ENCODE results near the gene CCNJL.

CCNJL gene

DNA sequence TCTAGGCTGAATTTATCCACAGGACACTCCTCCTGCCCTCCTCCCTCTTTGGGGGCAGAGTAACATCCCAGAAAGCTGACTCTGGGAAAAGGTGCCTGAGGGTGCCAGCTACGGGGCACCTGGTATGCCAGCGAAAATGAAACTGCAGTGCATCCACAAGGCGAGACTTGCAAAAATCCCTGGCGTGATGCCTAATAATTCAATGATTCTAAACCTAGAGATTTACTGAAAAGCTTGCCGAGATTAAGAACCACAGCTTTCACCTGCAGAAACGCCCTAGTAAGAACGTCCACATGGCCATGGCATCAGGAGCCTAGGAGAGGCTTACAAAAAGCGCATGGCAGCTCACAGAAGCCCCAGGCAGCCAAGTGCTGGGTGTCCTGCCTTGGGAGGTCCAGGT lies 20.9 kb downstream of the CCNJL start:
- no peak for DNase-seq
- Histone ChIP-seq H3K4me3 (ENCODE audit: low read depth, low read length) (no peak overlapping the region), H3K36me3 (no peaks in the 10 kb centered on the region), H3K4me1 (peaks cover 18% of the 10 kb centered on the region), H3K27me3 (no peaks in the 10 kb centered on the region), H3K9me3 (no peaks in the 10 kb centered on the region)
- TF ChIP-seq CTCF (IDR thresholded peaks at IDR 0.05; ENCODE audit: low read depth, low read length), result no peak

DNA sequence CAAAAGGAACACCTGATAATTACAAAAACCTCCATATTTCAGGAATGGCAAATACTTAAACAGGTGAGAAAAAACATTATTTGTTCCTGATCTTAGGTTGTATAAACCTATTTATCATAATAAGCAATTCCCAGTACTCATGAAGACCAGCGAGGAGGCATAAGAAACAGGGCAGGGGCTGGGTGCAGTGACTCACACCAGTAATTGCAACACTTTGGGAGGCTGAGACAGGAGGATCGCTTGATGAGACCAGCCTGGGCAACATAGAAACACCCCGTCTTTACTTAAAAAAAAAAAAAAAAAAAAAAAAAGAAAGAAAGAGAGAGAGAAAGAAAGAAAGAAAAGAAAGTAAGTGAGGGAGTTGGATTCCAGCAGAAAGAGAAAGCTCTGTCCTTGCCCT lies 21.6 kb downstream of the CCNJL start:
- Histone ChIP-seq H3K27me3 (no peaks in the 10 kb centered on the region), H3K4me3 (ENCODE audit: low read depth, low read length) (no peak overlapping the region), H3K9me3 (no peaks in the 10 kb centered on the region; the same call in 1 of the 2 replicates), H3K4me1 (peaks cover 18% of the 10 kb centered on the region), H3K36me3 (no peaks in the 10 kb centered on the region)
- no peak for DNase-seq
- no peak for TF ChIP-seq CTCF (IDR thresholded peaks at IDR 0.05; ENCODE audit: low read depth, low read length)

DNA sequence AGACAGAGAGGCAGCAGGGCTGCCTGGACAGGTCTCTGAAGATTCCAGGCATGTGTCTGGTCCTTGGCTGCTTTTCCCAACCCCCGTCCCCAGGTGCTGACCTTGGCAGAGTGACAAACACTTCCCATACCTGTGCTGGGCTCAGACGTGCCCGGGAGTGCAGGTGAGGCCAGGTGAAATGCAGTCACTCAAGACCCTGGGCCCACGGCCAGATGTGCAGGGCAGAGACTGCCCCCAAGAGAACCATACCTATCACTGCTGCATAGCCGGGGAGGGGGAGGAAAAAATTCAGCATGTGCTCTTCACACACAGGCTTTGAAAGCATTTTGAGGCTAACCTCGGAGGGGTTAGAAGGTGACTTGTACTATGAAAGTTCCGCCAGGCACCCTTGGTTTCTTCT lies 22.6 kb downstream of the CCNJL start:
- H3K27me3 ChIP-seq, result no peaks in the 10 kb centered on the region
- TF ChIP-seq CTCF (IDR thresholded peaks at IDR 0.05; ENCODE audit: low read depth, low read length), result no peak
- H3K36me3 ChIP-seq, result no peaks in the 10 kb centered on the region; the same call in 1 of the 2 replicates
- DNase-seq, result no peak
- no peak overlapping the region for H3K4me3 ChIP-seq (ENCODE audit: low read depth, low read length)
- H3K9me3 ChIP-seq, result no peaks in the 10 kb centered on the region; the same call in 1 of the 2 replicates
- H3K4me1 ChIP-seq, result peaks cover 18% of the 10 kb centered on the region

DNA sequence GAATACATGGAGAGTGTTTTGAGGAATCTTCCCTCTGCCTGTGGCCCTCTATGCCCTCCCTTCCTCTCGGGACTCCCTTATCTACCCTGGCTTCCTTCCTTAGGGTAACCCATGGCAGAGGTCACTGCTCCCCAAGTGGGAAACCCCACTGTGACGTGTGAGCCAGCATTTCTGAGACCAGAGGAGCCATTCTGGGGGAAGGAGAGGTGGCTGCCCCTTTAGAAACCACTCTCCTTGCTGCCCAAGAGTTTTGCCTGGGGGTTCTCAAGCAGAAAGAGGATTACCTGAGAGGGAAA lies 23.1 kb downstream of the CCNJL start:
- TF ChIP-seq CTCF (IDR thresholded peaks at IDR 0.05; ENCODE audit: low read depth, low read length), result no peak
- no peaks in the 10 kb centered on the region; the same call in 1 of the 2 replicates for H3K36me3 ChIP-seq
- H3K4me1 ChIP-seq, result peaks cover 18% of the 10 kb centered on the region
- no peak overlapping the region for H3K4me3 ChIP-seq (ENCODE audit: low read depth, low read length)
- no peaks in the 10 kb centered on the region for H3K27me3 ChIP-seq
- no peaks in the 10 kb centered on the region; the same call in 1 of the 2 replicates for H3K9me3 ChIP-seq
- DNase-seq, result no peak

- H3K27me3 ChIP-seq, result no peaks in the 10 kb centered on the region
- no peak for TF ChIP-seq CTCF (IDR thresholded peaks at IDR 0.05; ENCODE audit: low read depth, low read length)
- no peak overlapping the region for H3K4me3 ChIP-seq (ENCODE audit: low read depth, low read length)
- H3K9me3 ChIP-seq, result no peaks in the 10 kb centered on the region; the same call in 1 of the 2 replicates
- DNase-seq, result peak; percentile 86
- H3K4me1 ChIP-seq, result peaks cover 18% of the 10 kb centered on the region
- no peaks in the 10 kb centered on the region; the same call in 1 of the 2 replicates for H3K36me3 ChIP-seq
These were observed 24.8 kb downstream of the CCNJL start for GRCh38 chr5:160287378-160288051.

GRCh38 chr5:160286947-160287346 lies 25.4 kb downstream of the CCNJL start:
- DNase-seq, result no peak
- Histone ChIP-seq H3K4me3 (ENCODE audit: low read depth, low read length) (no peak overlapping the region), H3K4me1 (peaks cover 18% of the 10 kb centered on the region), H3K27me3 (no peaks in the 10 kb centered on the region), H3K36me3 (no peaks in the 10 kb centered on the region; the same call in 1 of the 2 replicates), H3K9me3 (no peaks in the 10 kb centered on the region; the same call in 1 of the 2 replicates)
- no peak for TF ChIP-seq CTCF (IDR thresholded peaks at IDR 0.05; ENCODE audit: low read depth, low read length)
